DMS79 (cell line): Measurements from ENCODE around the gene CCNJL.

Source experiments
- DNase-seq: peaks from one replicate; lab custom pipeline; 2025; lab: John Stamatoyannopoulos, UW

Gene CCNJL

DNA sequence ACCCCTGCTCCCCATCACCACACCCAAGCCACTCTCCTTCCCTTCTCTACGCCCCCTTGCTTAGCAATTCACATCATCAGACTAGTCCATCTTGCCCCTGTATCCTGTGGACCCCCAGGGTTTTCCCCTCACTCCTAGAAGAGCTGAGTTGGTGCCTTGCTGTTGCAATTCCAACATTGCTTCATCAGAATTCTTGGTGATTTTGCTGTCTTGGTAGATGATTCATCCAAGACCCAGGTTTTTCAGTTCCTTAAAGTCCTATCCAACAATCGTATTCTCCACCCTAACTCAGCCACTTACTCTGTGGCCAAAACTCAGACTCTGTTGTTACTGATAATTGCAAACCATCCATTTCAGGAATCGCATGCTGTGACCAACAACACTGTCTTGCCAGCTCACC is 21.4 kb upstream of the CCNJL start:
- DNase-seq = no peak

- DNase-seq = no peak
Measured at GRCh38 chr5:160330212-160330611, 17.8 kb upstream of the CCNJL start.

- DNase-seq = no peak
Measured at GRCh38 chr5:160327818-160328217, 15.5 kb upstream of the CCNJL start.

GRCh38 chr5:160326981-160327380 is 14.6 kb upstream of the CCNJL start:
- DNase-seq = no peak

DNA sequence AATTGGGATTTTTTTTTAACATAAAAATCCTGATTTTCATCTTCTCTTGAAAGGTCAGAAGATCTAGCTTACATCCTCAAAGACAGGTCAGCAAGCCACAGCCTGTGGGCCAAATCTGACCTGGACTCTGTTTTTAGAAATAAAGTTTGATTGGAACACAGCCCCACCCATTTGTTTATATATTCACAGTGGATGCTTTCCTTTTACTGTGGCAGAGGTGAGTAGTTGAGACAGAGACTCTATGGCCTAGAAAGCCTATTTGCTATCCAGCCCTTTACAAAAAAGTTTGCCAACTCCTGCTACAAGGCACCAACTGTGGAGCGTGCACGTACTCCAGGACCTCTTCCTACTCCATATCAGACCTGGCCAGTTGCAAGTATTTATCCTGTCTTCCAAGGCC is 13.4 kb upstream of the CCNJL start:
- no peak for DNase-seq

DNA sequence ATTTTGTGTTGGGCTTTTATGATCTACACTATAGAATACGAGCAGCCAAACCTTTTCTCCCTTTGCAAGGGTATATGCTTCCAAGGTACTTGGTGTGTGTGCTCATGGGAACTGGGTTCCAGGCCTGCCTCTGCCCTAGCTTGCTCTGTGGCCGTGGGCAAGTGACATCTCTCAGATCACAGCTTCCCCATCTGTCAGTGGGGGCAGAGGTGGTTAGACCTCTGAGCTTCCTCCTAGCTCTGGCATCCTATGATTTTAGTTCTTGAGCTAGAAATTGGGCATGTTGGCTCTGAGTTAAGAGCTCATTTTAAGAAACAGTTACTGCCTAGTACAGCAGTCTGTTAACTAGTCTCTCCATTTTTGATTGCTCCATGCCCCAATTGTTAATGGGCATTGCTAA is 12.5 kb upstream of the CCNJL start:
- DNase-seq = no peak

DNA sequence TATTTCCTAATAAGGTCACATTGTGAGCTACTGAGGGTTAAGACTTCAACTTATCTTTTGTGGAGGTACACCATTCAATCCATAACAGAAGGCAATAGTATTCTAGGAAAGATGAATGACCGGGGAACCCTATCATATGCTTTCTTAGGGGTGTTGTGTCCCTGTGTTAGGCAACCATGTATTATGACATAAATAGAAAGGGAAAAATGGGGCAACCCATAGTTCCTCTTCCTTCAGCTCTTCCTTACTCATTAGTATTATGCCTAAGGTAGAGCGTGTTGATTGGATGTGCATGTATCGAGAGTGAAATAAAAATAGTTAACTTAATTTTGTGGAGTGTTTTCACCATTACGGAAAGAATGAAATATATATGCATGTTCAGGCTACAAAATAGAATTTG is 6.0 kb upstream of the CCNJL start:
- no peak for DNase-seq

- DNase-seq = no peak
Measured at GRCh38 chr5:160317434-160317833, 5.1 kb upstream of the CCNJL start.

GRCh38 chr5:160315968-160316367 is 3.6 kb upstream of the CCNJL start:
- DNase-seq = no peak

- no peak for DNase-seq
Measured at GRCh38 chr5:160312960-160313727, 780 bp upstream of the CCNJL start.

DNA sequence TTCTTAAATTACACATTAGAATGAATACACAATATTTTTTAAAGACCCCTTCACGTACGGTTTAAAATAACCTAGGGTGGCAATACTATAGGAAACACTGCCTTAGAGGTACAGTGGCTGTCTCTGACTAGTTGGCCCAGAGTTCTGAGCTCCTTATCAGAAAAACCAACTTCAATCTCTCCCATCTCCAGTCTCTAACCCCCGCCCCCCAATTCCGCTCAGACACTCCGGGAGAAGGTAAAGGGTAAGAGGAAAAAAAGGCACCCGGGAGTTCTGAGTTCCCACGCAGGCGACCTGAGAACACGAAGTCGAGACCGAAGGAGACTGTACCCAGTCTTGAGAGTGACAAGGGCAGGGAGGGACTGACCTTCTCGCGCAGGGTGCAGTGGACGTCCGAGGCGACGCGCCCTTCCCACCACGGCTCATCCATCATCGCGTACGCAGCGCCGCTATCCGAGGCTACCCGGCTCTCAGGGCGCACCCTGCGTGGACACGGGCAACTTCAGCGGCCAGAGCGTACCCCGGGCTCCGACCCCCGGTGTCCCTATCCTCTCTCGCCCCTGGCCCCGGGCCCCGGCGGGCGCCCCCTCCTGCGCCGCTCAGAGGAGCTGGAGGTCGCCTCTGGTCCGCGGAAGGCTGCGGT is 752 bp downstream of the CCNJL start:
- DNase-seq = no peak

GRCh38 chr5:160310552-160311295 is 1.6 kb downstream of the CCNJL start:
- DNase-seq = no peak

GRCh38 chr5:160310140-160310539 is 2.2 kb downstream of the CCNJL start:
- DNase-seq = no peak

- DNase-seq = no peak
Measured at GRCh38 chr5:160306696-160307095, 5.7 kb downstream of the CCNJL start.

DNA sequence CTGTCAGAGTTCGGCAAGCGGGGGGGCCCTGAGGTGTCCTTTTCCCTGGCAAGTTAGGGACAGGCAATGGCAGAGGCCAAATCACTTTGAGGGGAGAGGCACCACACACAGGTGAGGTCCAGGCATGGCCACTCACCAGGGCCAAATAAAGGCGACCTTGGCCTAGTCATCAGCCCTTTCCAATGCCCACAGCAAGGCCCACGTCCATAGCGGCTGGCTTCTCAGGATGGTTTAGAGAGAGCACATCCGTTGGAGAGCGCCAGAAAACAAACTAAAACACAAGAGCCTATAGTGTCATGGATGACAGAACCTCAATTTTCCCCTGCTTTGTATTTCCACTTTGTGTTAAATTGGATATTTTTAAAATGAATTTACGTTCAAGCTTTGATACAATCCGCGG is 7.0 kb downstream of the CCNJL start:
- DNase-seq = no peak

- no peak for DNase-seq
Measured at GRCh38 chr5:160303690-160304089, 8.7 kb downstream of the CCNJL start.

GRCh38 chr5:160298189-160298588 is 14.2 kb downstream of the CCNJL start:
- no peak for DNase-seq

GRCh38 chr5:160297776-160298175 is 14.6 kb downstream of the CCNJL start:
- DNase-seq = no peak

- DNase-seq = no peak
Measured at GRCh38 chr5:160297004-160297403, 15.4 kb downstream of the CCNJL start.

DNA sequence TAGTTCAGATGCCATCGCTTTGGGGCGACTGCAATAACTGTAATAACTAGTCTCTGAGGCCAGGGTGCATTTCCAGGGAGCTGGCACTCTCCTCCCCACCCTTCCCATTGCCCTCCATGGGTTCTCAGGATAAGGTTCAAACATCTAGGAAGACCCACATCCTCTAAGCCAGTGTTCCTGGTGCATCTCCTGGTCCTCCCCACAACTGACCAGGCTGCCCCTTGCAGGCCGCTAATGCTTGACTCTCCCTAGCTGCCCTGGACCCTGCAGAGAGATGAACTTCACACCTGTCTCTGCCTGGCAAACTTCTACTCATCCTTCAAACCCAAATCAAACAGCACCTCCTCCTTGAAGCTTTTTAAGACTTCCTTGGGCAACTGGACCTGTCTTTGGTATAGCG is 15.9 kb downstream of the CCNJL start:
- no peak for DNase-seq

GRCh38 chr5:160293901-160294561 is 18.3 kb downstream of the CCNJL start:
- DNase-seq = no peak

- no peak for DNase-seq
Measured at GRCh38 chr5:160293386-160293785, 19.0 kb downstream of the CCNJL start.

GRCh38 chr5:160291467-160291866 is 20.9 kb downstream of the CCNJL start:
- no peak for DNase-seq
